HCT116 (cell line): ENCODE measurements around the gene AKR7A2. TPM values are rescaled to one million over a fixed set of nuclear protein-coding genes. Genes with fewer than 3 reads are reported as not detected.

Source experiments
- ATAC-seq: fragments of 200-7000 bp; cut with Tn5 transposase; 2 replicates; pipeline ENCODE4 v1.9.1; 2020; ENCODE audit warnings: mild to moderate bottlenecking, moderate library complexity
- BruUV-seq: library from RNA; stranded (reverse); fragments of 400-500 nt; replicated peaks from 2 replicates; lab custom pipeline; 2021; lab: Mats Ljungman, UMichigan
- CTCF ChIA-PET: fragments of 300-600 bp; sonication (Branson Sonifier 250); formaldehyde crosslinking; loops from one replicate; lab custom pipeline; 2021; ENCODE audit warnings: antibody characterized with exemption; lab: Charles Lee
- POLR2A ChIA-PET: fragments of 300-600, 350-600 bp; sonication (Branson Sonifier 250); formaldehyde crosslinking; loops from one replicate; lab custom pipeline; 2021; ENCODE audit warnings: antibody characterized with exemption; lab: Charles Lee
- RAD21 ChIA-PET, 2 experiments: fragments of 300-600 bp; sonication (Branson Sonifier 250); formaldehyde crosslinking; loops; one replicate each; lab custom pipeline; 2023; ENCODE audit warnings: low total read pairs in 2 of 2; ENCODE audit not compliant: uncharacterized antibody in 2 of 2, unreplicated experiment in 2 of 2, low non-redundant PET in 1 of 2; lab: Charles Lee
- DNase-seq: peaks from one replicate; pipeline ENCODE4 v3.0.0-alpha.2; 2010; ENCODE audit warnings: low read depth, low spot score
- H2AFZ ChIP-seq: fragments of 200-600 bp; shearing (Covaris generic), sonication (generic); 2 replicates; pipeline ENCODE4 v1.6.1; 2017; ENCODE audit warnings: low read depth, mixed run types, mixed read lengths, antibody characterized with exemption, low read length; ENCODE audit not compliant: poor library complexity, severe bottlenecking
- H3K27ac ChIP-seq: 2 replicates; pipeline ENCODE4 v1.5.1; 2012; ENCODE audit warnings: low read depth, low read length
- H3K27me3 ChIP-seq: fragments of 200-600 bp; sonication (generic); 2 replicates; pipeline ENCODE4 v1.6.1; 2016; ENCODE audit warnings: mixed run types, low read length, mixed read lengths; ENCODE audit not compliant: insufficient read depth
- H3K36me3 ChIP-seq, 2 experiments: fragments of 200-500 bp in 1 of 2; fragments of 200-600 bp in 1 of 2; sonication (Bioruptor generic) in 1 of 2; sonication (generic) in 1 of 2; 2 replicates each; pipeline versions ENCODE4 v1.5.1 to v1.6.1; 2014 to 2016; ENCODE audit warnings: low read length in 2 of 2, inconsistent platforms in 1 of 2, mixed read lengths in 1 of 2, mixed run types in 1 of 2; ENCODE audit not compliant: insufficient read depth in 2 of 2, control insufficient read depth in 1 of 2
- H3K4me1 ChIP-seq, 2 experiments: fragments of 200-600 bp in 1 of 2; sonication (generic) in 1 of 2; 2 replicates each; pipeline versions ENCODE4 v1.5.1 to v1.6.1; 2012 to 2017; ENCODE audit warnings: low read length in 2 of 2, inconsistent platforms in 1 of 2, mild to moderate bottlenecking in 1 of 2, mixed read lengths in 1 of 2, mixed run types in 1 of 2, moderate library complexity in 1 of 2; ENCODE audit not compliant: insufficient read depth in 2 of 2, control insufficient read depth in 1 of 2
- H3K4me2 ChIP-seq: fragments of 200-600 bp; sonication (generic); 2 replicates; pipeline ENCODE4 v1.6.1; 2017; ENCODE audit warnings: mixed run types, low read length, mixed read lengths
- H3K4me3 ChIP-seq, 2 experiments: fragments of 200-600 bp in 1 of 2; sonication (generic) in 1 of 2; replicated peaks in 1 of 2; 2 replicates each; pipeline ENCODE4 v1.5.1; 2011 to 2016; ENCODE audit warnings: low read length in 2 of 2, control low read depth in 1 of 2, low read depth in 1 of 2, mild to moderate bottlenecking in 1 of 2, mixed read lengths in 1 of 2, mixed run types in 1 of 2
- H3K79me2 ChIP-seq: fragments of 200-600 bp; sonication (generic); 2 replicates; pipeline ENCODE4 v1.6.1; 2017; ENCODE audit warnings: mild to moderate bottlenecking, mixed run types, low read length, moderate library complexity, mixed read lengths; ENCODE audit not compliant: insufficient read depth
- H3K9ac ChIP-seq: fragments of 200-600 bp; sonication (generic); 2 replicates; pipeline ENCODE4 v1.6.1; 2016; ENCODE audit warnings: low read length, mixed read lengths
- H3K9me2 ChIP-seq: fragments of 200-600 bp; sonication (generic), shearing (Covaris generic); 2 replicates; pipeline ENCODE4 v1.6.1; 2017; ENCODE audit warnings: mixed run types, mild to moderate bottlenecking, moderate library complexity; ENCODE audit not compliant: insufficient read depth
- H3K9me3 ChIP-seq, 2 experiments: fragments of 200-500 bp in 1 of 2; fragments of 200-600 bp in 1 of 2; sonication (Bioruptor generic) in 1 of 2; sonication (generic) in 1 of 2; 2 replicates each; pipeline ENCODE4 v1.6.1; 2014 to 2017; ENCODE audit warnings: low read length in 2 of 2, mixed read lengths in 2 of 2, inconsistent platforms in 1 of 2, low read depth in 1 of 2, mild to moderate bottlenecking in 1 of 2, mixed run types in 1 of 2, moderate library complexity in 1 of 2; ENCODE audit not compliant: control insufficient read depth in 1 of 2, insufficient read depth in 1 of 2
- H4K20me1 ChIP-seq: fragments of 200-600 bp; sonication (generic), shearing (Covaris generic); 2 replicates; pipeline ENCODE4 v1.6.1; 2017; ENCODE audit warnings: mixed run types, mild to moderate bottlenecking, moderate library complexity; ENCODE audit not compliant: insufficient read depth
- EGR1 ChIP-seq: IDR thresholded peaks from 2 replicates; pipeline ENCODE4 v1.6.1; 2012; ENCODE audit warnings: low read depth
- EZH2phosphoT487 ChIP-seq: fragments of 200-600 bp; IDR thresholded peaks from 2 replicates; pipeline ENCODE4 v1.6.1; 2018; ENCODE audit warnings: antibody characterized with exemption, borderline replicate concordance
- FOSL1 ChIP-seq: IDR thresholded peaks from 2 replicates; pipeline ENCODE4 v1.6.1; 2012; ENCODE audit warnings: low read depth
- POLR2A ChIP-seq: IDR thresholded peaks from 2 replicates; pipeline ENCODE4 v1.7.0; 2011; ENCODE audit warnings: borderline replicate concordance; ENCODE audit not compliant: insufficient read depth, insufficient read length; ENCODE audit errors: extremely low read depth
- RAD21 ChIP-seq: IDR thresholded peaks from 2 replicates; pipeline ENCODE4 v1.6.1; 2012; ENCODE audit warnings: low read depth, mild to moderate bottlenecking
- ZNF274 ChIP-seq: fragments of 200-500 bp; sonication (Bioruptor generic); IDR thresholded peaks from 2 replicates; pipeline ENCODE4 v1.6.1; 2014; ENCODE audit warnings: mild to moderate bottlenecking, low read depth, low read length, inconsistent platforms
- intact Hi-C: fragments of 100-400 bp; cut with micrococcal nuclease; formaldehyde crosslinking; loops from 2 replicates; pipeline ENCODE4 v1.10.0; 2022
- total RNA-seq: library from RNA; stranded (reverse); gene quantifications from one replicate; pipeline ENCODE4 v1.2.1, GENCODE V29; 2021; ENCODE audit not compliant: unreplicated experiment
- TF ChIP-seq, protein P1 (sequence below): IDR thresholded peaks from 2 replicates; pipeline ENCODE4 v1.6.1; 2012; ENCODE audit warnings: low read depth
- TF ChIP-seq, protein P2 (sequence below): IDR thresholded peaks from 2 replicates; pipeline ENCODE4 v1.6.1; 2012
- TF ChIP-seq, protein P3 (sequence below): IDR thresholded peaks from 2 replicates; pipeline ENCODE4 v1.6.1; 2012

Gene AKR7A2
- total RNA-seq, 1 experiment from 2014 or later = 90.8 TPM

DNA sequence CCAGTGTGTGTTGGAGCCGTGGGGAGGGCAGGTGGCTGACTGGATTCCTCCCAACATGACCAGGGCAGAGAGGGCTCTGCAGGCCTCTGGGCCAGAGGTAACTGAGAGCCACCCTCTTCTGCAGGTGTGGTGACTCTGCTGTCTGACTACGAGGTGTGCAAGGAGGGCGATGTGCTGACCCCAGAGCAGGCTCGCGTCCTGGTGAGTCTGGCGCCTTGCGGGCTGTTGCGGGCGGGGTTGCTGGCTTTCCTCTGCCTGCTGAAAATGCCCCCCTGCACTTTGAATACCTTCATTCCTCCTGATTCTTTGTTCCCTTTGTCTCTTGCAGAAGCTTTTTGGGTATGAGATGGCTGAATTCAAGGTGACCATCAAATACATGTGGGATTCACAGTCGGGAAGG is 53.6 kb downstream of the AKR7A2 start:
- ChIA-PET RAD21 (no interaction called here), POLR2A (no interaction called here), CTCF (no interaction called here)
- ATAC-seq (no peak), DNase-seq (no peak)
- no peaks in the 10 kb centered on the region for H3K27me3 ChIP-seq
- H3K9me2 ChIP-seq = no peaks in the 10 kb centered on the region
- H3K9ac ChIP-seq = no peak overlapping the region
- no peak overlapping the region for H2AFZ ChIP-seq
- H3K27ac ChIP-seq = no peak overlapping the region
- peaks cover 4 to 17% of the 10 kb centered on the region in 2 experiments for H3K4me1 ChIP-seq
- no peak overlapping the region for H3K4me2 ChIP-seq
- H3K9me3 ChIP-seq = no peaks in the 10 kb centered on the region
- peaks cover 46% of the 10 kb centered on the region for H3K79me2 ChIP-seq
- BruUV-seq = no TSS peak
- H3K4me3 ChIP-seq = no peak overlapping the region
- intact Hi-C loops = no loop called here
- peaks cover 20% of the 10 kb centered on the region; the same call in 1 of the 2 replicates for H4K20me1 ChIP-seq
- peaks cover 15 to 58% of the 10 kb centered on the region in 2 experiments; a peak in 3 of 4 replicates for H3K36me3 ChIP-seq
- no peak for TF ChIP-seq ZNF274
- TF ChIP-seq RAD21 = no peak
- no peak for TF ChIP-seq EZH2phosphoT487
- no peak for TF ChIP-seq EGR1
- TF ChIP-seq POLR2A = no peak
- TF ChIP-seq, protein P1, sequence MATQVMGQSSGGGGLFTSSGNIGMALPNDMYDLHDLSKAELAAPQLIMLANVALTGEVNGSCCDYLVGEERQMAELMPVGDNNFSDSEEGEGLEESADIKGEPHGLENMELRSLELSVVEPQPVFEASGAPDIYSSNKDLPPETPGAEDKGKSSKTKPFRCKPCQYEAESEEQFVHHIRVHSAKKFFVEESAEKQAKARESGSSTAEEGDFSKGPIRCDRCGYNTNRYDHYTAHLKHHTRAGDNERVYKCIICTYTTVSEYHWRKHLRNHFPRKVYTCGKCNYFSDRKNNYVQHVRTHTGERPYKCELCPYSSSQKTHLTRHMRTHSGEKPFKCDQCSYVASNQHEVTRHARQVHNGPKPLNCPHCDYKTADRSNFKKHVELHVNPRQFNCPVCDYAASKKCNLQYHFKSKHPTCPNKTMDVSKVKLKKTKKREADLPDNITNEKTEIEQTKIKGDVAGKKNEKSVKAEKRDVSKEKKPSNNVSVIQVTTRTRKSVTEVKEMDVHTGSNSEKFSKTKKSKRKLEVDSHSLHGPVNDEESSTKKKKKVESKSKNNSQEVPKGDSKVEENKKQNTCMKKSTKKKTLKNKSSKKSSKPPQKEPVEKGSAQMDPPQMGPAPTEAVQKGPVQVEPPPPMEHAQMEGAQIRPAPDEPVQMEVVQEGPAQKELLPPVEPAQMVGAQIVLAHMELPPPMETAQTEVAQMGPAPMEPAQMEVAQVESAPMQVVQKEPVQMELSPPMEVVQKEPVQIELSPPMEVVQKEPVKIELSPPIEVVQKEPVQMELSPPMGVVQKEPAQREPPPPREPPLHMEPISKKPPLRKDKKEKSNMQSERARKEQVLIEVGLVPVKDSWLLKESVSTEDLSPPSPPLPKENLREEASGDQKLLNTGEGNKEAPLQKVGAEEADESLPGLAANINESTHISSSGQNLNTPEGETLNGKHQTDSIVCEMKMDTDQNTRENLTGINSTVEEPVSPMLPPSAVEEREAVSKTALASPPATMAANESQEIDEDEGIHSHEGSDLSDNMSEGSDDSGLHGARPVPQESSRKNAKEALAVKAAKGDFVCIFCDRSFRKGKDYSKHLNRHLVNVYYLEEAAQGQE = no peak
- TF ChIP-seq FOSL1 = no peak
- TF ChIP-seq, protein P2, sequence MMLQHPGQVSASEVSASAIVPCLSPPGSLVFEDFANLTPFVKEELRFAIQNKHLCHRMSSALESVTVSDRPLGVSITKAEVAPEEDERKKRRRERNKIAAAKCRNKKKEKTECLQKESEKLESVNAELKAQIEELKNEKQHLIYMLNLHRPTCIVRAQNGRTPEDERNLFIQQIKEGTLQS = no peak
- TF ChIP-seq, protein P3, sequence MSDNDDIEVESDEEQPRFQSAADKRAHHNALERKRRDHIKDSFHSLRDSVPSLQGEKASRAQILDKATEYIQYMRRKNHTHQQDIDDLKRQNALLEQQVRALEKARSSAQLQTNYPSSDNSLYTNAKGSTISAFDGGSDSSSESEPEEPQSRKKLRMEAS = no peak
